ENCODE results near the gene SLAMF7. TPM values are rescaled to one million over a fixed set of nuclear protein-coding genes. Genes with fewer than 3 reads are reported as not detected.

Gene SLAMF7
- total and polyA plus RNA-seq, 11 donors, result 0.21 to 28.0 (median 0.34) TPM; not detected in 4

DNA sequence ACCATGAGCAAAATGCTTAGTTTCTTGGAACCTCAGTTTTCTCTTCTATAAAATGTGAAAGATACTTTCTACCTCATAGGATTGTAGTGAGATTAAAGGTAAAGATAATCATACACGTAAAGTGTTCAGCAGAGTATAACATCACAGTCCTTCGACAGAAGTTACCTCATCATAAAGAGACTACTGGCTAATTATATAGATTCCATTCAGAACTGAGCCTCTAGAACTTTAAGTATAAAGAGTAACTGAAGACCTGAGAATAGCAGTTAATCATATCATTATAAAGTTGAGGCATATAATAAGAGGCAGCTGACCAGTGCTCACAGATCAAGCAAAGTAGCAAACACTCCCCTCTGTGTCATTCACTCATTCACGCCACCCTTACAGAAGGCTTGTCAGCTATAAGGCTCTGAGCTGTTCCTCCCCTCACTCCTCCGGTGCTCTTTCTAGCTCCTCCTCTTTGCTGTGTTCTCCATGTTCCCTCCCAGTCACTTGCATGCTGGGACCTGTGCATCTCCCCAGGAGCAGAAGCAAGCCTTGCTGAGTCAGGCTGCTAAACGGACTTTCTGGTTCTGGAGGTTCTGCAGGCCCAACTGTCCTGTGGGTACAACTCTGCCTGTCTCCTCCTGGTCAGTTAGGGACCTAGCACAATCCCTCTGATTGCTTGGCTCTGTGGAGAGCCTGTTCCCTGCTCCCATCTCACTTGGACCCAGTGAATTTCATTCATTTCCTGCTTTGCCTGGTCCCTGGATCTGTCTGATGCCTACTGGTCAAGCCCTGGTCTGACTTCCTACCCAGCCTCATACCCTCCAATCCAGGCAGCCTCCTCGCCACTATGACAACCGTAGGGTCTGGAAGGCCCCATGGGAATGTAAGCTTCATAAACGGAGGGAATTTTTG is 28.6 kb downstream of the SLAMF7 start:
- H3K9me3 ChIP-seq, result no peaks in the 10 kb centered on the region
- intact Hi-C loops (cut with DNase I), result no loop called here
- peak overlapping the region in 1 of 12 donors; percentile 77 for H3K27ac ChIP-seq
- H3K36me3 ChIP-seq, result no peaks in the 10 kb centered on the region
- ATAC-seq, result peak in 1 of 4 donors; percentile 18
- DNase-seq, result no peak
- H3K4me3 ChIP-seq, result peak overlapping the region in 5 of 12 donors; percentile 12 to 36 (median 24)
- TF ChIP-seq CTCF (IDR thresholded peaks at IDR 0.05) (no peak), POLR2A (IDR thresholded peaks at IDR 0.05) (no peak)
- WGBS, 4 donors, result 59 to 65% (median 63%) methylated on average over 8 of the region's 8 CpGs
- peaks cover 0 to 17% (median 0%) of the 10 kb centered on the region in 12 donors for H3K4me1 ChIP-seq
- H3K27me3 ChIP-seq, result peaks cover 0 to 6% (median 0%) of the 10 kb centered on the region in 9 donors

GRCh38 chr1:160768295-160768657 is 29.2 kb downstream of the SLAMF7 start:
- Histone ChIP-seq H3K4me1 (peaks cover 0 to 17% (median 0%) of the 10 kb centered on the region in 12 donors), H3K27me3 (peaks cover 0 to 8% (median 0%) of the 10 kb centered on the region in 9 donors), H3K36me3 (no peaks in the 10 kb centered on the region), H3K27ac (peak overlapping the region in 1 of 12 donors; percentile 77), H3K9me3 (no peaks in the 10 kb centered on the region), H3K4me3 (peak overlapping the region in 5 of 12 donors; percentile 12 to 36 (median 24))
- intact Hi-C loops (cut with DNase I), result no loop called here
- TF ChIP-seq CTCF (IDR thresholded peaks at IDR 0.05) (peak in 10 of 12 donors; percentile 11 to 71 (median 39)), POLR2A (IDR thresholded peaks at IDR 0.05) (no peak)
- peak in 4 of 5 donors; percentile 30 to 77 (median 37) for DNase-seq
- ATAC-seq, result peak in 2 of 4 donors; percentile 63 to 64

DNA sequence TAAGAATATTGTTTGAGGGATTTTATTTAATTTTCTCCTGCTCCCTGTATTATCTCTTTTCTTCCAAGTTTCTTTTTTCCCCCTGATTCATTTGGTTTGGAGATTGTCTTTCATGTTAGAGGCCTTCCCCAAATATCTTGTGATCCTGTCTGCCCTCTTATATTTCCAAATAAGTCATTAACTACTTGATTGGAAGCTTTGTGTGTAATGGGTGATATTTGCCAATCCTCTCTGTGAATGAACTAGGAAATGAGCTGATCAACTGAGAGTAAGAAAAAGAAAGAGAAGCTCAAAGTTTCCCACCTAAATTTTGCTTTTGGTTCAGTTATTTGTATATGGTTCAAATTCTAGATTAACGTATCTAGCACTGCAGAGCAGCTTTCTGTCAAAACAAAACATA is 33.3 kb downstream of the SLAMF7 start:
- no peaks in the 10 kb centered on the region for H3K36me3 ChIP-seq
- ATAC-seq (no peak), DNase-seq (no peak)
- peaks cover 0 to 15% (median 0%) of the 10 kb centered on the region in 12 donors for H3K4me1 ChIP-seq
- no peak overlapping the region for H3K27ac ChIP-seq
- WGBS, 4 donors, result 78 to 90% (median 85%) methylated on average over 1 of the region's 1 CpG
- intact Hi-C loops (cut with DNase I), result no loop called here
- H3K9me3 ChIP-seq, result no peaks in the 10 kb centered on the region
- TF ChIP-seq CTCF (IDR thresholded peaks at IDR 0.05) (no peak), POLR2A (IDR thresholded peaks at IDR 0.05) (no peak)
- H3K27me3 ChIP-seq, result peaks cover 0 to 16% (median 0%) of the 10 kb centered on the region in 9 donors
- no peak overlapping the region for H3K4me3 ChIP-seq

- Histone ChIP-seq H3K4me3 (no peak overlapping the region), H3K9me3 (no peaks in the 10 kb centered on the region), H3K36me3 (no peaks in the 10 kb centered on the region), H3K27ac (no peak overlapping the region), H3K4me1 (peaks cover 0 to 7% (median 0%) of the 10 kb centered on the region in 12 donors), H3K27me3 (peaks cover 0 to 16% (median 0%) of the 10 kb centered on the region in 9 donors)
- no peak for TF ChIP-seq POLR2A (IDR thresholded peaks at IDR 0.05)
- TF ChIP-seq CTCF (IDR thresholded peaks at IDR 0.05), result no peak
- ATAC-seq (no peak), DNase-seq (no peak)
- WGBS, 4 donors, result 81 to 87% (median 83%) methylated on average over 3 of the region's 3 CpGs
- intact Hi-C loops (cut with DNase I), result no loop called here
These were observed 34.0 kb downstream of the SLAMF7 start for GRCh38 chr1:160773093-160773492.

Measured in heart left ventricle (tissue), 16 donors.